H9 (cell line): ENCODE data around the gene SKIC2. TPM values are rescaled to one million over a fixed set of nuclear protein-coding genes. Genes with fewer than 3 reads are reported as not detected.

Source experiments
- DNase-seq: peaks from one replicate; pipeline ENCODE4 v3.0.0-alpha.2; 2017
- H2AFZ ChIP-seq: one replicate; pipeline ENCODE4 v1.6.1; 2013; ENCODE audit warnings: mild to moderate bottlenecking, low read length, control low read depth, moderate library complexity
- H2AK5ac ChIP-seq: 2 replicates; pipeline ENCODE4 v1.6.1; 2013; ENCODE audit warnings: low read length, control low read depth, mixed read lengths; ENCODE audit not compliant: insufficient read length
- H2BK120ac ChIP-seq: one replicate; pipeline ENCODE4 v1.6.1; 2013; ENCODE audit warnings: low read depth, mild to moderate bottlenecking, low read length, control low read depth, inconsistent platforms; ENCODE audit not compliant: poor library complexity, severe bottlenecking
- H2BK12ac ChIP-seq: 2 replicates; pipeline ENCODE4 v1.6.1; 2013; ENCODE audit warnings: low read length, control low read depth, mixed read lengths, low read depth; ENCODE audit not compliant: insufficient read length
- H2BK15ac ChIP-seq: 2 replicates; pipeline ENCODE4 v1.6.1; 2013; ENCODE audit warnings: low read depth, low read length, control low read depth
- H2BK20ac ChIP-seq: one replicate; pipeline ENCODE4 v1.6.1; 2013; ENCODE audit warnings: low read depth, mild to moderate bottlenecking, low read length, control low read depth, inconsistent platforms; ENCODE audit not compliant: poor library complexity, severe bottlenecking
- H2BK5ac ChIP-seq: 2 replicates; pipeline ENCODE4 v1.6.1; 2013; ENCODE audit warnings: low read length, control low read depth, mixed read lengths; ENCODE audit not compliant: insufficient read length
- H3K14ac ChIP-seq: 2 replicates; pipeline ENCODE4 v1.6.1; 2013; ENCODE audit warnings: low read length, control low read depth; ENCODE audit not compliant: insufficient read depth
- H3K18ac ChIP-seq: 2 replicates; pipeline ENCODE4 v1.6.1; 2013; ENCODE audit warnings: low read depth, mild to moderate bottlenecking, mixed read lengths, low read length, control low read depth; ENCODE audit not compliant: insufficient read length
- H3K23ac ChIP-seq: 2 replicates; pipeline ENCODE4 v1.6.1; 2013; ENCODE audit warnings: low read length, control low read depth, mixed read lengths, low read depth; ENCODE audit not compliant: insufficient read length
- H3K23me2 ChIP-seq: 2 replicates; pipeline ENCODE4 v1.6.1; 2013; ENCODE audit warnings: low read depth, mild to moderate bottlenecking, mixed read lengths, low read length, control low read depth; ENCODE audit not compliant: insufficient read length, poor library complexity, severe bottlenecking
- H3K27ac ChIP-seq: 2 replicates; pipeline ENCODE4 v1.5.1; 2013; ENCODE audit warnings: low read length, control low read depth, mixed read lengths, low read depth; ENCODE audit not compliant: insufficient read length
- H3K27me3 ChIP-seq: 2 replicates; pipeline ENCODE4 v1.6.1; 2013; ENCODE audit warnings: low read length, control low read depth, inconsistent platforms; ENCODE audit not compliant: insufficient read depth
- H3K4ac ChIP-seq: 2 replicates; pipeline ENCODE4 v1.6.1; 2013; ENCODE audit warnings: low read depth, mild to moderate bottlenecking, control low read depth, inconsistent platforms, low read length, moderate library complexity
- H3K4me1 ChIP-seq: 2 replicates; pipeline ENCODE4 v1.6.1; 2013; ENCODE audit warnings: low read length, control low read depth, inconsistent platforms; ENCODE audit not compliant: insufficient read depth
- H3K4me2 ChIP-seq: 2 replicates; pipeline ENCODE4 v1.6.1; 2013; ENCODE audit warnings: low read length, control low read depth, mixed read lengths; ENCODE audit not compliant: insufficient read length, insufficient read depth
- H3K56ac ChIP-seq: 2 replicates; pipeline ENCODE4 v1.6.1; 2013; ENCODE audit warnings: low read depth, mild to moderate bottlenecking, mixed read lengths, low read length, control low read depth; ENCODE audit not compliant: insufficient read length
- H3K79me1 ChIP-seq: 2 replicates; pipeline ENCODE4 v1.6.1; 2013; ENCODE audit warnings: low read depth, mild to moderate bottlenecking, moderate library complexity, low read length, control low read depth, inconsistent platforms; ENCODE audit not compliant: insufficient read depth, poor library complexity, severe bottlenecking
- H3K79me2 ChIP-seq: 2 replicates; pipeline ENCODE4 v1.6.1; 2013; ENCODE audit warnings: low read length, control low read depth, inconsistent platforms; ENCODE audit not compliant: insufficient read depth
- H3K9ac ChIP-seq: 2 replicates; pipeline ENCODE4 v1.6.1; 2013; ENCODE audit warnings: low read length, control low read depth, mixed read lengths; ENCODE audit not compliant: insufficient read length; ENCODE audit errors: extremely low read depth
- H3K9me3 ChIP-seq: one replicate; pipeline ENCODE4 v1.6.1; 2013; ENCODE audit warnings: low read depth, low read length, inconsistent platforms; ENCODE audit not compliant: control insufficient read depth
- H3T11ph ChIP-seq: one replicate; pipeline ENCODE4 v1.6.1; 2013; ENCODE audit warnings: mild to moderate bottlenecking, low read length, control low read depth, inconsistent platforms
- H4K20me1 ChIP-seq: one replicate; pipeline ENCODE4 v1.6.1; 2013; ENCODE audit not compliant: control insufficient read depth, insufficient read length, insufficient read depth
- H4K5ac ChIP-seq: 2 replicates; pipeline ENCODE4 v1.6.1; 2013; ENCODE audit warnings: low read depth, mild to moderate bottlenecking, mixed read lengths, low read length, control low read depth; ENCODE audit not compliant: insufficient read length
- H4K8ac ChIP-seq: replicated peaks from 2 replicates; pipeline ENCODE4 v1.6.1; 2013; ENCODE audit warnings: low read length, control low read depth, mixed read lengths, low read depth; ENCODE audit not compliant: insufficient read length
- H4K91ac ChIP-seq: 2 replicates; pipeline ENCODE4 v1.6.1; 2013; ENCODE audit warnings: low read depth, mild to moderate bottlenecking, moderate library complexity, mixed read lengths, low read length, control low read depth; ENCODE audit not compliant: insufficient read length
- H3K27ac Mint-ChIP-seq, 3 experiments: 2 replicates in 2 of 3; 3 replicates in 1 of 3; pipeline ENCODE4 v1.8.0; 2020 to 2021; ENCODE audit warnings: mixed read lengths in 3 of 3, mild to moderate bottlenecking in 1 of 3, moderate library complexity in 1 of 3
- H3K27me3 Mint-ChIP-seq: 2 replicates; pipeline ENCODE4 v1.8.0; 2021; ENCODE audit warnings: low read depth, mild to moderate bottlenecking, moderate library complexity, mixed read lengths
- H3K36me3 Mint-ChIP-seq, 3 experiments: 2 replicates in 2 of 3; 3 replicates in 1 of 3; pipeline ENCODE4 v1.8.0; 2020 to 2021; ENCODE audit warnings: low read depth in 3 of 3, mixed read lengths in 3 of 3; ENCODE audit not compliant: insufficient read depth in 1 of 3
- H3K4me1 Mint-ChIP-seq, 2 experiments: 2 replicates each; pipeline ENCODE4 v1.8.0; 2020; ENCODE audit warnings: mixed read lengths in 2 of 2
- H3K4me3 Mint-ChIP-seq, 2 experiments: 2 replicates in 1 of 2; 3 replicates in 1 of 2; pipeline ENCODE4 v1.8.0; 2020 to 2021; ENCODE audit warnings: mild to moderate bottlenecking in 2 of 2, mixed read lengths in 2 of 2, moderate library complexity in 1 of 2
- H3K9me3 Mint-ChIP-seq, 2 experiments: 2 replicates in 1 of 2; 3 replicates in 1 of 2; pipeline ENCODE4 v1.8.0; 2020; ENCODE audit warnings: mild to moderate bottlenecking in 2 of 2, mixed read lengths in 2 of 2, moderate library complexity in 1 of 2
- WGBS: extraction: QIAGEN DNeasy Blood & Tissue Kit; methylation state at CpG from one replicate; pipeline ENCODE4 v1.1.7; 2013; ENCODE audit warnings: missing lambda C conversion rate, low lambda C conversion rate, mixed read lengths; ENCODE audit not compliant: insufficient read length; ENCODE audit errors: extremely low coverage; 5-methylcytosine and 5-hydroxymethylcytosine counted together
- total RNA-seq: library from RNA; stranded (reverse); gene quantifications from 2 replicates; pipeline ENCODE4 v1.2.1, GENCODE V29; 2021
- TF ChIP-seq, protein P1 (sequence below): fragments of 200-600 bp; sonication (generic); conservative IDR thresholded peaks from 3 replicates; pipeline ENCODE4 v1.8.0; 2021; ENCODE audit warnings: antibody characterized with exemption, mild to moderate bottlenecking

The SKIC2 gene
- total RNA-seq, 1 experiment from 2014 or later = 86.2 TPM

DNA sequence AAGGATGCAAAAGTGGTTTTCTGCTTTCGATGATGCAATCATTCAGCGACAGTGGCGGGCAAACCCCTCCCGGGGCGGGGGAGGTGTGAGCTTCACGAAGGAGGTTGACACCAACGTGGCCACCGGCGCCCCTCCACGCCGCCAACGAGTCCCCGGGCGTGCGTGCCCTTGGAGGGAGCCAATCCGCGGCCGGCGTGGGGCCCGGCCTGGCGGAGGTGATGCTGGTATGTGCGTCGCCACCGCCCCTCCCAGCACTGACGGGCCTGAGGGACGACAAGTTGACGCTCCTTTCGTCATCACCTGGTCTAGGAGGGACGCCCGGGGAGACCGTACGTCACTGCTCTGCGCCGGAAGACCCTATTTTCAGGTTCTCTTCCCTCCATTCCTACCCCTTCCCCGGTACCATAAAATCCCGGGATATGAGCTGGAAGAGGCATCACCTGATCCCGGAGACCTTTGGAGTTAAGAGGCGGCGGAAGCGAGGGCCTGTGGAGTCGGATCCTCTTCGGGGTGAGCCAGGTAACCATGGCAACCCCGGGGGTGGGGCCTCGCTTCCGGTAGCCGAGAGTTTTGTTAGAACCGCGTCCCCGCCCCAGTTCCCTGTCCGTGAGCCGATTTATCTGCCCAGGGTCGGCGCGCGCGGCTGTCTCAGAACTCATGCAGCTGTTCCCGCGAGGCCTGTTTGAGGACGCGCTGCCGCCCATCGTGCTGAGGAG is 13.2 kb downstream of the SKIC2 start, which contains the start of gene DXO:
TSS of gene DXO (minus strand) at position 146 of the 716 bp plus-strand sequence. CDS start 463 bp downstream, outside the sequence.
- H3K79me1 ChIP-seq = no peaks in the 10 kb centered on the region
- no CpG with 5 or more reads among the region's 62 CpGs for WGBS
- TF ChIP-seq, protein P1, sequence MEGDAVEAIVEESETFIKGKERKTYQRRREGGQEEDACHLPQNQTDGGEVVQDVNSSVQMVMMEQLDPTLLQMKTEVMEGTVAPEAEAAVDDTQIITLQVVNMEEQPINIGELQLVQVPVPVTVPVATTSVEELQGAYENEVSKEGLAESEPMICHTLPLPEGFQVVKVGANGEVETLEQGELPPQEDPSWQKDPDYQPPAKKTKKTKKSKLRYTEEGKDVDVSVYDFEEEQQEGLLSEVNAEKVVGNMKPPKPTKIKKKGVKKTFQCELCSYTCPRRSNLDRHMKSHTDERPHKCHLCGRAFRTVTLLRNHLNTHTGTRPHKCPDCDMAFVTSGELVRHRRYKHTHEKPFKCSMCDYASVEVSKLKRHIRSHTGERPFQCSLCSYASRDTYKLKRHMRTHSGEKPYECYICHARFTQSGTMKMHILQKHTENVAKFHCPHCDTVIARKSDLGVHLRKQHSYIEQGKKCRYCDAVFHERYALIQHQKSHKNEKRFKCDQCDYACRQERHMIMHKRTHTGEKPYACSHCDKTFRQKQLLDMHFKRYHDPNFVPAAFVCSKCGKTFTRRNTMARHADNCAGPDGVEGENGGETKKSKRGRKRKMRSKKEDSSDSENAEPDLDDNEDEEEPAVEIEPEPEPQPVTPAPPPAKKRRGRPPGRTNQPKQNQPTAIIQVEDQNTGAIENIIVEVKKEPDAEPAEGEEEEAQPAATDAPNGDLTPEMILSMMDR = no peak
- H3K9me3 Mint-ChIP-seq = peaks cover 6 to 13% of the 10 kb centered on the region in 2 experiments
- no peak within 1 kb of the TSS for H4K8ac ChIP-seq
- no peak within 1 kb of the TSS for H3K23ac ChIP-seq
- peak within 1 kb of the TSS; percentile 2 for H4K91ac ChIP-seq
- peaks cover 6% of the 10 kb centered on the region for H3K23me2 ChIP-seq
- no peak within 1 kb of the TSS for H2AFZ ChIP-seq
- H4K20me1 ChIP-seq = no peaks in the 10 kb centered on the region
- H3K79me2 ChIP-seq = no peaks in the 10 kb centered on the region; the same call in 1 of the 2 replicates
- H3K4me3 Mint-ChIP-seq = peak within 1 kb of the TSS; percentile 91 to 97
- H3K27ac Mint-ChIP-seq = peak within 1 kb of the TSS; percentile 100
- DNase-seq = peak; percentile 97
- H3T11ph ChIP-seq = no peak within 1 kb of the TSS
- no peaks in the 10 kb centered on the region for H3K9me3 ChIP-seq
- peak within 1 kb of the TSS; percentile 16 for H3K27ac ChIP-seq
- no peak within 1 kb of the TSS for H2BK20ac ChIP-seq
- H2BK15ac ChIP-seq = no peak within 1 kb of the TSS
- H2AK5ac ChIP-seq = no peak within 1 kb of the TSS
- H3K27me3 Mint-ChIP-seq = no peaks in the 10 kb centered on the region; the same call in 1 of the 2 replicates
- H3K4me2 ChIP-seq = peak within 1 kb of the TSS; percentile 94
- peaks cover 3% of the 10 kb centered on the region; the same call in 1 of the 2 replicates for H3K4me1 ChIP-seq
- no peaks in the 10 kb centered on the region for H3K27me3 ChIP-seq
- no peak within 1 kb of the TSS for H2BK120ac ChIP-seq
- 0 out of 2 replicates have a peak within 1 kb of the TSS, but pooled peaks have one; percentile 3 for H3K4ac ChIP-seq
- H2BK12ac ChIP-seq = peak within 1 kb of the TSS; percentile 18
- H3K56ac ChIP-seq = no peak within 1 kb of the TSS
- H3K14ac ChIP-seq = peak within 1 kb of the TSS; percentile 56; the same call in 1 of the 2 replicates
- H3K4me1 Mint-ChIP-seq = peaks cover 8 to 11% of the 10 kb centered on the region in 2 experiments
- peak within 1 kb of the TSS; percentile 59 for H3K9ac ChIP-seq
- peak within 1 kb of the TSS; percentile 13 for H4K5ac ChIP-seq
- no peak within 1 kb of the TSS for H2BK5ac ChIP-seq
- peaks cover 32 to 61% (median 56%) of the 10 kb centered on the region in 3 experiments for H3K36me3 Mint-ChIP-seq
- peak within 1 kb of the TSS; percentile 87 for H3K18ac ChIP-seq
